ENCODE results near the gene DOK7.
"Not testable (repeated sequence)": the region's sequence is repeated elsewhere in the genome, so short reads cannot be mapped to it uniquely, and the experiment has no call there.

Gene DOK7

GRCh38 chr4:3511601-3512000, 48.5 kb downstream of the DOK7 start:
- DNase-seq: not testable (repeated sequence)

GRCh38 chr4:3512279-3512678, 49.2 kb downstream of the DOK7 start:
- no peak for DNase-seq

- no peak for DNase-seq
Measured at GRCh38 chr4:3512719-3513118, 49.6 kb downstream of the DOK7 start.

GRCh38 chr4:3513807-3514206, 50.7 kb downstream of the DOK7 start:
- no peak for DNase-seq

- DNase-seq: no peak
Measured at GRCh38 chr4:3514221-3514780, 51.2 kb downstream of the DOK7 start.

- no peak for DNase-seq
Measured at GRCh38 chr4:3514806-3515501, 51.8 kb downstream of the DOK7 start.

GRCh38 chr4:3515646-3516045, 52.5 kb downstream of the DOK7 start:
- no peak for DNase-seq

- DNase-seq: no peak
Measured at GRCh38 chr4:3516061-3516835, 53.1 kb downstream of the DOK7 start.

GRCh38 chr4:3516836-3517730, 54.0 kb downstream of the DOK7 start:
- no peak for DNase-seq

GRCh38 chr4:3517731-3518510, 54.8 kb downstream of the DOK7 start:
- no peak for DNase-seq

- no peak for DNase-seq
Measured at GRCh38 chr4:3518511-3518880, 55.4 kb downstream of the DOK7 start.

- no peak for DNase-seq
Measured at GRCh38 chr4:3518941-3519340, 55.8 kb downstream of the DOK7 start.

- no peak for DNase-seq
Measured at GRCh38 chr4:3519468-3520264, 56.6 kb downstream of the DOK7 start.

GRCh38 chr4:3520276-3520675, 57.2 kb downstream of the DOK7 start:
- DNase-seq: no peak

- DNase-seq: no peak
Measured at GRCh38 chr4:3520796-3521600, 57.9 kb downstream of the DOK7 start.

- peak; percentile 56 for DNase-seq
Measured at GRCh38 chr4:3521621-3522325, 58.7 kb downstream of the DOK7 start.

- no peak for DNase-seq
Measured at GRCh38 chr4:3522326-3522640, 59.2 kb downstream of the DOK7 start.

GRCh38 chr4:3522651-3523050, 59.5 kb downstream of the DOK7 start:
- peak; percentile 56 for DNase-seq

GRCh38 chr4:3523146-3523627, 60.1 kb downstream of the DOK7 start:
- DNase-seq: peak; percentile 54

All from activated effector memory CD4-positive, alpha-beta T cell treated with anti-CD3 and anti-CD28 coated beads, Interleukin-2, amount 50 U/mL, for 16 hours (primary cell).